Measurements from ENCODE around the gene ASXL1.

- TF ChIP-seq, protein P1, sequence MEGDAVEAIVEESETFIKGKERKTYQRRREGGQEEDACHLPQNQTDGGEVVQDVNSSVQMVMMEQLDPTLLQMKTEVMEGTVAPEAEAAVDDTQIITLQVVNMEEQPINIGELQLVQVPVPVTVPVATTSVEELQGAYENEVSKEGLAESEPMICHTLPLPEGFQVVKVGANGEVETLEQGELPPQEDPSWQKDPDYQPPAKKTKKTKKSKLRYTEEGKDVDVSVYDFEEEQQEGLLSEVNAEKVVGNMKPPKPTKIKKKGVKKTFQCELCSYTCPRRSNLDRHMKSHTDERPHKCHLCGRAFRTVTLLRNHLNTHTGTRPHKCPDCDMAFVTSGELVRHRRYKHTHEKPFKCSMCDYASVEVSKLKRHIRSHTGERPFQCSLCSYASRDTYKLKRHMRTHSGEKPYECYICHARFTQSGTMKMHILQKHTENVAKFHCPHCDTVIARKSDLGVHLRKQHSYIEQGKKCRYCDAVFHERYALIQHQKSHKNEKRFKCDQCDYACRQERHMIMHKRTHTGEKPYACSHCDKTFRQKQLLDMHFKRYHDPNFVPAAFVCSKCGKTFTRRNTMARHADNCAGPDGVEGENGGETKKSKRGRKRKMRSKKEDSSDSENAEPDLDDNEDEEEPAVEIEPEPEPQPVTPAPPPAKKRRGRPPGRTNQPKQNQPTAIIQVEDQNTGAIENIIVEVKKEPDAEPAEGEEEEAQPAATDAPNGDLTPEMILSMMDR (IDR thresholded peaks at IDR 0.05), result no peak
- no peak for TF ChIP-seq EP300 (IDR thresholded peaks at IDR 0.05)
These were observed 107.2 kb downstream of the ASXL1 start for GRCh38 chr20:32465092-32465900.
